HCT116 (cell line): Measurements from ENCODE around the gene TCF7L1.

Experiments
- CTCF ChIP-seq, 3 experiments: fragments of 200-600 bp in 1 of 3; sonication (generic) in 1 of 3; IDR thresholded peaks in 2 of 3; conservative IDR thresholded peaks in 1 of 3; 2 replicates each; pipeline ENCODE4 v1.5.1; 2012 to 2017; ENCODE audit warnings: low read depth in 2 of 3, low read length in 2 of 3, antibody characterized with exemption in 1 of 3, borderline replicate concordance in 1 of 3, control low read depth in 1 of 3, mild to moderate bottlenecking in 1 of 3, mixed read lengths in 1 of 3, mixed run types in 1 of 3, moderate library complexity in 1 of 3; ENCODE audit not compliant: insufficient read depth in 1 of 3
- MAX ChIP-seq: IDR thresholded peaks from 2 replicates; pipeline ENCODE4 v1.6.1; 2012
- POLR2A ChIP-seq: IDR thresholded peaks from 2 replicates; pipeline ENCODE4 v1.7.0; 2011; ENCODE audit warnings: borderline replicate concordance; ENCODE audit not compliant: insufficient read depth, insufficient read length; ENCODE audit errors: extremely low read depth

DNA sequence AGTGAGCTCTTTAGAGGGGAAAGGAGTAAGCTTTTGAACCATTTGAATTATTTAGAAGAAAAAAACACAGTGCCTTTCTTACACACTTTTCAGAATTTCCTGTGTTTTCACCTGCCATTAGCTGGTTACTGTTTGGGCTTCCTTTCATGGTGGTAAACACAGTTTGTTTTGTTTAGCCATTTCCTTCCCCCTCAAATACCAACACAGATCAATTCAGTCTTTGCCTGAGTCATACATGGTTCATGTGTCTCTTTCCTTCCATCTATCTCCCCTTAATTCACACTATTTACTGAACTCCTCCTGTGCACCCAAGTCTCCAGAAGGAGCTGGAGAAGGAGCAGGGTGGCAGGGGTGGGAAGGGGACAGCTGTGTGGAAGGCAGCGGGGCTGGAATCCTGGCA is 45.0 kb downstream of the TCF7L1 start:
- TF ChIP-seq CTCF (IDR thresholded peaks at IDR 0.05 in 2 of 3, conservative IDR thresholded peaks at IDR 0.05 in 1 of 3; ENCODE audit: borderline replicate concordance in 1 of 3, insufficient read depth in 1 of 3, low read depth in 2 of 3, low read length in 2 of 3) (no peak), MAX (no peak), POLR2A (no peak)
